A549 (cell line): ENCODE results near the gene PPP1R9A. TPM values are rescaled to one million over a fixed set of nuclear protein-coding genes. Genes with fewer than 3 reads are reported as not detected.

Experiments
- ATAC-seq, 2 experiments: fragments of 200-7000 bp in 1 of 2; fragments of >200 bp in 1 of 2; cut with Nextera tagmentation in 1 of 2; cut with Tn5 transposase in 1 of 2; 3 replicates each; pipeline versions ENCODE4 v1.8.0 to v1.9.1; 2018 to 2020; ENCODE audit warnings: mild to moderate bottlenecking in 1 of 2, moderate library complexity in 1 of 2
- CTCF ChIA-PET: fragments of 300-600 bp; sonication (Branson Sonifier 250); formaldehyde crosslinking; extraction: SDS; loops from one replicate; lab custom pipeline; 2021; ENCODE audit warnings: antibody characterized with exemption, inconsistent platforms; lab: Yijun Ruan, JAX
- POLR2A ChIA-PET: fragments of 350-600 bp; formaldehyde crosslinking; extraction: SDS; loops from one replicate; lab custom pipeline; 2021; ENCODE audit warnings: antibody characterized with exemption, inconsistent platforms; lab: Yijun Ruan, JAX
- DNase-seq, 2 experiments: peaks; one replicate each; pipeline versions ENCODE4 v3.0.0 to v3.0.0-alpha.2; 2011 to 2016; ENCODE audit warnings: low read depth in 1 of 2, low spot score in 1 of 2
- FAIRE-seq: peaks from 2 replicates; lab custom pipeline; 2011; peaks lifted over from hg19 to GRCh38; lab: Jason Lieb, UNC
- H3K27ac ChIP-seq, 2 experiments: fragments of >200 bp; sonication (Bioruptor Twin); formaldehyde crosslinking; 3 replicates each; pipeline ENCODE4 v1.5.1; 2016 to 2017
- H3K4me1 ChIP-seq: fragments of >200 bp; sonication (Bioruptor Twin); formaldehyde crosslinking; 3 replicates; pipeline ENCODE4 v1.6.1; 2016
- H3K4me2 ChIP-seq: fragments of >200 bp; sonication (Bioruptor Twin); formaldehyde crosslinking; 3 replicates; pipeline ENCODE4 v1.6.1; 2016
- H3K4me3 ChIP-seq: fragments of >200 bp; sonication (Bioruptor Twin); formaldehyde crosslinking; 3 replicates; pipeline ENCODE4 v1.5.1; 2016
- H3K9me3 ChIP-seq: fragments of >200 bp; sonication (Bioruptor Twin); formaldehyde crosslinking; 3 replicates; pipeline ENCODE4 v1.6.1; 2016
- CBX2 ChIP-seq: fragments of 200-600 bp; sonication (generic); IDR thresholded peaks from 2 replicates; pipeline ENCODE4 v1.6.1; 2016; ENCODE audit warnings: low read depth, mild to moderate bottlenecking, borderline replicate concordance
- CHD4 ChIP-seq: fragments of 200-600 bp; sonication (generic); IDR thresholded peaks from 2 replicates; pipeline ENCODE4 v1.6.1; 2016; ENCODE audit warnings: antibody characterized with exemption, mild to moderate bottlenecking, borderline replicate concordance
- EHMT2 ChIP-seq: fragments of 200-600 bp; sonication (generic); IDR thresholded peaks from 2 replicates; pipeline ENCODE4 v1.6.1; 2016; ENCODE audit warnings: antibody characterized with exemption, low read depth, mild to moderate bottlenecking, moderate library complexity
- EP300 ChIP-seq, 2 experiments: fragments of >200 bp; sonication (Bioruptor Twin); formaldehyde crosslinking; IDR thresholded peaks; 2 replicates in 1 of 2; 3 replicates in 1 of 2; pipeline ENCODE4 v1.6.1; 2016 to 2017
- ESRRA ChIP-seq: fragments of 150-350 bp; IDR thresholded peaks from 2 replicates; pipeline ENCODE4 v1.6.1; 2014; ENCODE audit warnings: mild to moderate bottlenecking, low read length, borderline replicate concordance
- HOXA7 ChIP-seq: fragments of 250-450 bp; sonication (Bioruptor Pico); IDR thresholded peaks from 2 replicates; pipeline ENCODE4 v1.5.0; 2020; ENCODE audit warnings: mild to moderate bottlenecking, moderate library complexity
- KDM1A ChIP-seq: fragments of 200-600 bp; sonication (generic); IDR thresholded peaks from 2 replicates; pipeline ENCODE4 v1.6.1; 2016; ENCODE audit warnings: low read depth, mild to moderate bottlenecking
- KDM5A ChIP-seq: fragments of 200-600 bp; sonication (generic); IDR thresholded peaks from 2 replicates; pipeline ENCODE4 v1.6.1; 2016; ENCODE audit warnings: antibody characterized with exemption, mild to moderate bottlenecking
- MAFK ChIP-seq: fragments of 450-650 bp; IDR thresholded peaks from 2 replicates; pipeline ENCODE4 v1.6.1; 2014; ENCODE audit not compliant: partially characterized antibody
- MAZ ChIP-seq: fragments of 150-350 bp; IDR thresholded peaks from 2 replicates; pipeline ENCODE4 v1.6.1; 2014; ENCODE audit warnings: antibody characterized with exemption, low read depth, low read length, borderline replicate concordance
- MYC ChIP-seq: IDR thresholded peaks from 2 replicates; pipeline ENCODE4 v1.6.1; 2012; ENCODE audit warnings: mild to moderate bottlenecking, inconsistent platforms, low read length, improper control_type of control experiment, borderline replicate concordance
- PHF8 ChIP-seq: fragments of 200-600 bp; sonication (generic); IDR thresholded peaks from 2 replicates; pipeline ENCODE4 v1.6.1; 2016; ENCODE audit warnings: low read depth, mild to moderate bottlenecking, antibody characterized with exemption, moderate library complexity, borderline replicate concordance
- POLR2A ChIP-seq: IDR thresholded peaks from 2 replicates; pipeline ENCODE4 v1.6.1; 2012; ENCODE audit warnings: mild to moderate bottlenecking, low read length
- RAD21 ChIP-seq, 2 experiments: fragments of >200 bp in 1 of 2; sonication (Bioruptor Twin) in 1 of 2; formaldehyde crosslinking in 1 of 2; IDR thresholded peaks in 1 of 2; conservative IDR thresholded peaks in 1 of 2; 2 replicates in 1 of 2; 3 replicates in 1 of 2; pipeline ENCODE4 v1.6.1; 2012 to 2018; ENCODE audit warnings: inconsistent platforms in 1 of 2
- RARB ChIP-seq: fragments of 250-450 bp; sonication (Bioruptor Pico); IDR thresholded peaks from 2 replicates; pipeline ENCODE4 v1.8.0; 2021; ENCODE audit warnings: mild to moderate bottlenecking, moderate library complexity
- RCOR1 ChIP-seq: fragments of 150-350 bp; IDR thresholded peaks from 2 replicates; pipeline ENCODE4 v1.6.1; 2014; ENCODE audit warnings: antibody characterized with exemption, low read length, low read depth
- RNF2 ChIP-seq: fragments of 200-600 bp; sonication (generic); IDR thresholded peaks from 2 replicates; pipeline ENCODE4 v1.6.1; 2016; ENCODE audit warnings: low read depth, mild to moderate bottlenecking, antibody characterized with exemption, moderate library complexity, borderline replicate concordance
- TP53 ChIP-seq: fragments of 250-450 bp; sonication (Bioruptor Pico); IDR thresholded peaks from 2 replicates; pipeline ENCODE4 v1.5.0; 2021; ENCODE audit warnings: mild to moderate bottlenecking, moderate library complexity
- WGBS: methylation state at CpG from one replicate; pipeline ENCODE4 v1.1.6; 2017; ENCODE audit errors: missing lambda C conversion rate; 5-methylcytosine and 5-hydroxymethylcytosine counted together
- polyA plus RNA-seq, 4 experiments: library from polyadenylated mRNA; depleted of rRNA in 3 of 4; stranded (reverse); fragments of >200 nt; fragmentation: RNase III in 1 of 4; extraction: RNeasy Plus Mini Kit Qiagen cat#74134 plus additional on column Dnase treatment in 1 of 4; gene quantifications; 2 replicates in 3 of 4; 3 replicates in 1 of 4; pipeline ENCODE4 v1.2.3, GENCODE V29; 2011 to 2017
- TF ChIP-seq, protein P1 (sequence below): IDR thresholded peaks from 2 replicates; pipeline ENCODE4 v1.6.1; 2012
- TF ChIP-seq, protein P2 (sequence below): fragments of 250-450 bp; sonication (Bioruptor Pico); IDR thresholded peaks from 2 replicates; pipeline ENCODE4 v1.5.0; 2020; ENCODE audit warnings: low read depth, mild to moderate bottlenecking, moderate library complexity
- TF ChIP-seq, protein P3 (sequence below): fragments of 150-350 bp; IDR thresholded peaks from 2 replicates; pipeline ENCODE4 v1.6.1; 2014; ENCODE audit warnings: low read depth, mild to moderate bottlenecking, low read length
- TF ChIP-seq, protein P4 (sequence below): fragments of 200-600 bp; sonication (generic); IDR thresholded peaks from 2 replicates; pipeline ENCODE4 v1.6.1; 2016; ENCODE audit warnings: antibody characterized with exemption, mild to moderate bottlenecking, moderate library complexity
- TF ChIP-seq, protein P5 (sequence below): fragments of >200 bp; sonication (Bioruptor Twin); formaldehyde crosslinking; IDR thresholded peaks from 2 replicates; pipeline ENCODE4 v1.6.1; 2016
- TF ChIP-seq, protein P6 (sequence below): fragments of >200 bp; sonication (Bioruptor Twin); formaldehyde crosslinking; IDR thresholded peaks from 3 replicates; pipeline ENCODE4 v1.5.1; 2016

Gene PPP1R9A
- polyA plus RNA-seq, 2 of the 4 experiments (the other 2 are of a cell fraction) = 5.0 to 18.7 TPM

DNA sequence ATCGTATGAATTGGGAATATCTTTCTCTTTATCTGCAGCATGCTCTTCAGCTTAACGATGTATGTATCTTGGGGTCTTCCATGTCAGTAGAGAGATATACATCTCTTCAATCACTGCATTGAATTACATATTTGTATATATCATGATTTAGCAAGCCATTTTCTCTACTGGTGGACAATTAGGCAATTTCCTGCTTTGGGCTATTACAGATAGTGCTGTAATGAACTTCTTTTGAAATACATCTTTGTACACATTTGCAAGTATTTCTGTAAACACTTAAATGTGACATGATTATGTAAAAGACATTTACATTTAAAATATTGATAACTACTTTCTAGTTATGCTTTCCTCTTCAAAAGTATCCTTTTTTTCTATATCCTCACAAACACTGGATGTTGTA is 199.0 kb downstream of the PPP1R9A start:
- 83% methylated on average over 2 of the region's 2 CpGs for WGBS
- DNase-seq (no peak), FAIRE-seq (peak; percentile 59), ATAC-seq (no peak)
- H3K4me1 ChIP-seq = peaks cover 41% of the 10 kb centered on the region
- H3K9me3 ChIP-seq = no peaks in the 10 kb centered on the region
- no peak for TF ChIP-seq MAZ
- TF ChIP-seq RCOR1 = no peak
- TF ChIP-seq RAD21 (conservative IDR thresholded peaks at IDR 0.05 in 1 of 2, IDR thresholded peaks at IDR 0.05 in 1 of 2) = no peak
- TF ChIP-seq, protein P1, sequence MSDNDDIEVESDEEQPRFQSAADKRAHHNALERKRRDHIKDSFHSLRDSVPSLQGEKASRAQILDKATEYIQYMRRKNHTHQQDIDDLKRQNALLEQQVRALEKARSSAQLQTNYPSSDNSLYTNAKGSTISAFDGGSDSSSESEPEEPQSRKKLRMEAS = no peak
- TF ChIP-seq, protein P2, sequence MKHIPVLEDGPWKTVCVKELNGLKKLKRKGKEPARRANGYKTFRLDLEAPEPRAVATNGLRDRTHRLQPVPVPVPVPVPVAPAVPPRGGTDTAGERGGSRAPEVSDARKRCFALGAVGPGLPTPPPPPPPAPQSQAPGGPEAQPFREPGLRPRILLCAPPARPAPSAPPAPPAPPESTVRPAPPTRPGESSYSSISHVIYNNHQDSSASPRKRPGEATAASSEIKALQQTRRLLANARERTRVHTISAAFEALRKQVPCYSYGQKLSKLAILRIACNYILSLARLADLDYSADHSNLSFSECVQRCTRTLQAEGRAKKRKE = no peak
- no peak for TF ChIP-seq KDM1A
- TF ChIP-seq CBX2 = no peak
- no peak for TF ChIP-seq MAFK
- TF ChIP-seq CHD4 = no peak
- TF ChIP-seq POLR2A = no peak
- TF ChIP-seq RNF2 = no peak
- TF ChIP-seq, protein P3, sequence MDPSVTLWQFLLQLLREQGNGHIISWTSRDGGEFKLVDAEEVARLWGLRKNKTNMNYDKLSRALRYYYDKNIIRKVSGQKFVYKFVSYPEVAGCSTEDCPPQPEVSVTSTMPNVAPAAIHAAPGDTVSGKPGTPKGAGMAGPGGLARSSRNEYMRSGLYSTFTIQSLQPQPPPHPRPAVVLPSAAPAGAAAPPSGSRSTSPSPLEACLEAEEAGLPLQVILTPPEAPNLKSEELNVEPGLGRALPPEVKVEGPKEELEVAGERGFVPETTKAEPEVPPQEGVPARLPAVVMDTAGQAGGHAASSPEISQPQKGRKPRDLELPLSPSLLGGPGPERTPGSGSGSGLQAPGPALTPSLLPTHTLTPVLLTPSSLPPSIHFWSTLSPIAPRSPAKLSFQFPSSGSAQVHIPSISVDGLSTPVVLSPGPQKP = no peak
- TF ChIP-seq EHMT2 = no peak
- TF ChIP-seq ESRRA = no peak
- TF ChIP-seq HOXA7 (CRISPR knock-in tag) = no peak
- no peak for TF ChIP-seq TP53 (CRISPR knock-in tag)
- TF ChIP-seq, protein P4, sequence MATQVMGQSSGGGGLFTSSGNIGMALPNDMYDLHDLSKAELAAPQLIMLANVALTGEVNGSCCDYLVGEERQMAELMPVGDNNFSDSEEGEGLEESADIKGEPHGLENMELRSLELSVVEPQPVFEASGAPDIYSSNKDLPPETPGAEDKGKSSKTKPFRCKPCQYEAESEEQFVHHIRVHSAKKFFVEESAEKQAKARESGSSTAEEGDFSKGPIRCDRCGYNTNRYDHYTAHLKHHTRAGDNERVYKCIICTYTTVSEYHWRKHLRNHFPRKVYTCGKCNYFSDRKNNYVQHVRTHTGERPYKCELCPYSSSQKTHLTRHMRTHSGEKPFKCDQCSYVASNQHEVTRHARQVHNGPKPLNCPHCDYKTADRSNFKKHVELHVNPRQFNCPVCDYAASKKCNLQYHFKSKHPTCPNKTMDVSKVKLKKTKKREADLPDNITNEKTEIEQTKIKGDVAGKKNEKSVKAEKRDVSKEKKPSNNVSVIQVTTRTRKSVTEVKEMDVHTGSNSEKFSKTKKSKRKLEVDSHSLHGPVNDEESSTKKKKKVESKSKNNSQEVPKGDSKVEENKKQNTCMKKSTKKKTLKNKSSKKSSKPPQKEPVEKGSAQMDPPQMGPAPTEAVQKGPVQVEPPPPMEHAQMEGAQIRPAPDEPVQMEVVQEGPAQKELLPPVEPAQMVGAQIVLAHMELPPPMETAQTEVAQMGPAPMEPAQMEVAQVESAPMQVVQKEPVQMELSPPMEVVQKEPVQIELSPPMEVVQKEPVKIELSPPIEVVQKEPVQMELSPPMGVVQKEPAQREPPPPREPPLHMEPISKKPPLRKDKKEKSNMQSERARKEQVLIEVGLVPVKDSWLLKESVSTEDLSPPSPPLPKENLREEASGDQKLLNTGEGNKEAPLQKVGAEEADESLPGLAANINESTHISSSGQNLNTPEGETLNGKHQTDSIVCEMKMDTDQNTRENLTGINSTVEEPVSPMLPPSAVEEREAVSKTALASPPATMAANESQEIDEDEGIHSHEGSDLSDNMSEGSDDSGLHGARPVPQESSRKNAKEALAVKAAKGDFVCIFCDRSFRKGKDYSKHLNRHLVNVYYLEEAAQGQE = no peak
- H3K27ac ChIP-seq = no peak overlapping the region
- CTCF ChIA-PET = no interaction called here
- POLR2A ChIA-PET = no interaction called here
- H3K4me2 ChIP-seq = no peak overlapping the region
- no peak overlapping the region for H3K4me3 ChIP-seq

DNA sequence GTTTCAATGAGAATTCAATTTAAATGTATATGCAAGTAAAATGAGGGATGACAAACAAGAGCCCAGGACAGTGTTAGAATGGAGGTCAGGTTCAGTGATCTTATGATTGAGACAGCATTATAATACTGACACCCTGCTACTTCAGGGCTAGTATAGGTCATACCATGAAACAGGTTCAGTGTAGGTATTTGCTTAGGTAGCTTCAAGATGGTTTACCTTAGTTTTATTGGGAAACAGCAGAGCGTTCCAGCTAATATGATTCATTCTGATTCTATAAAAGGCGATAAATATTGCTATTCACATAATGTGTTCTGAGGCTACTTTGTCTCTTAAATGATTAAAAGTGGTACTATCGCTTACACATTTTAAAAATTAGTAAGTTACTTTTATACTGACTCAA is 203.3 kb downstream of the PPP1R9A start:
- Histone ChIP-seq H3K27ac (no peak overlapping the region), H3K9me3 (no peaks in the 10 kb centered on the region), H3K4me2 (no peak overlapping the region), H3K4me1 (peaks cover 11% of the 10 kb centered on the region), H3K4me3 (no peak overlapping the region)
- ChIA-PET POLR2A (no interaction called here), CTCF (interaction anchor here (1.2 kb wide), 1 partner anchor 11 kb away, joined by 4 read pairs; no protein-coding TSS in a partner anchor)
- DNase-seq (no peak), FAIRE-seq (no peak), ATAC-seq (no peak)
- 93% methylated on average over 3 of the region's 3 CpGs for WGBS
- TF ChIP-seq PHF8 (no peak), MYC (no peak), KDM5A (no peak), MAZ (no peak), EP300 (IDR thresholded peaks at IDR 0.05) (no peak), RARB (CRISPR knock-in tag) (no peak), MAFK (no peak)
- TF ChIP-seq, protein P5, sequence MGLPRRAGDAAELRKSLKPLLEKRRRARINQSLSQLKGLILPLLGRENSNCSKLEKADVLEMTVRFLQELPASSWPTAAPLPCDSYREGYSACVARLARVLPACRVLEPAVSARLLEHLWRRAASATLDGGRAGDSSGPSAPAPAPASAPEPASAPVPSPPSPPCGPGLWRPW = no peak
- TF ChIP-seq, protein P6, sequence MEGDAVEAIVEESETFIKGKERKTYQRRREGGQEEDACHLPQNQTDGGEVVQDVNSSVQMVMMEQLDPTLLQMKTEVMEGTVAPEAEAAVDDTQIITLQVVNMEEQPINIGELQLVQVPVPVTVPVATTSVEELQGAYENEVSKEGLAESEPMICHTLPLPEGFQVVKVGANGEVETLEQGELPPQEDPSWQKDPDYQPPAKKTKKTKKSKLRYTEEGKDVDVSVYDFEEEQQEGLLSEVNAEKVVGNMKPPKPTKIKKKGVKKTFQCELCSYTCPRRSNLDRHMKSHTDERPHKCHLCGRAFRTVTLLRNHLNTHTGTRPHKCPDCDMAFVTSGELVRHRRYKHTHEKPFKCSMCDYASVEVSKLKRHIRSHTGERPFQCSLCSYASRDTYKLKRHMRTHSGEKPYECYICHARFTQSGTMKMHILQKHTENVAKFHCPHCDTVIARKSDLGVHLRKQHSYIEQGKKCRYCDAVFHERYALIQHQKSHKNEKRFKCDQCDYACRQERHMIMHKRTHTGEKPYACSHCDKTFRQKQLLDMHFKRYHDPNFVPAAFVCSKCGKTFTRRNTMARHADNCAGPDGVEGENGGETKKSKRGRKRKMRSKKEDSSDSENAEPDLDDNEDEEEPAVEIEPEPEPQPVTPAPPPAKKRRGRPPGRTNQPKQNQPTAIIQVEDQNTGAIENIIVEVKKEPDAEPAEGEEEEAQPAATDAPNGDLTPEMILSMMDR = no peak
- TF ChIP-seq, protein P4 = no peak
- TF ChIP-seq, protein P2 = no peak
